Common myeloid progenitor, CD34-positive (primary cell): ENCODE results near the gene RANBP17. TPM values are rescaled to one million over a fixed set of nuclear protein-coding genes. Genes with fewer than 3 reads are reported as not detected.

ENCODE experiments used
- CTCF ChIA-PET: fragments of 350-600 bp; sonication (Branson Sonifier 250); formaldehyde crosslinking; loops from one replicate; lab custom pipeline; 2021; ENCODE audit warnings: antibody characterized with exemption; lab: Charles Lee
- POLR2A ChIA-PET: fragments of 350-600 bp; sonication (Branson Sonifier 250); formaldehyde crosslinking; loops from one replicate; lab custom pipeline; 2021; ENCODE audit warnings: antibody characterized with exemption; lab: Charles Lee
- DNase-seq, 3 donors: peaks; one replicate each; pipeline versions ENCODE4 v3.0.0 to v3.0.0-alpha.2; 2013
- H3K27ac ChIP-seq, 2 experiments: 1 replicate in 1 of 2; 2 replicates in 1 of 2; pipeline ENCODE4 v1.7.0; 2013; ENCODE audit warnings: inconsistent platforms in 2 of 2, low read length in 2 of 2, mild to moderate bottlenecking in 2 of 2, low read depth in 1 of 2, moderate library complexity in 1 of 2; ENCODE audit not compliant: severe bottlenecking in 2 of 2, insufficient read depth in 1 of 2, poor library complexity in 1 of 2
- H3K27me3 ChIP-seq, 5 experiments: replicated peaks in 2 of 5; 1 replicate in 3 of 5; 2 replicates in 2 of 5; pipeline versions ENCODE4 v1.6.1 to v1.7.0; 2013; ENCODE audit warnings: low read length in 4 of 5, mild to moderate bottlenecking in 2 of 5, moderate library complexity in 2 of 5, inconsistent platforms in 1 of 5; ENCODE audit not compliant: insufficient read depth in 5 of 5, control insufficient read depth in 4 of 5
- H3K36me3 ChIP-seq, 4 experiments: 1 replicate in 2 of 4; 2 replicates in 2 of 4; pipeline versions ENCODE4 v1.6.1 to v1.7.0; 2013; ENCODE audit warnings: low read length in 3 of 4, control low read depth in 1 of 4, mild to moderate bottlenecking in 1 of 4; ENCODE audit not compliant: control insufficient read depth in 4 of 4, insufficient read depth in 4 of 4
- H3K4me1 ChIP-seq, 4 experiments: 1 replicate in 3 of 4; 2 replicates in 1 of 4; pipeline versions ENCODE4 v1.6.1 to v1.7.1; 2013; ENCODE audit warnings: low read length in 3 of 4, mild to moderate bottlenecking in 3 of 4, control low read depth in 1 of 4, inconsistent platforms in 1 of 4, moderate library complexity in 1 of 4; ENCODE audit not compliant: control insufficient read depth in 4 of 4, insufficient read depth in 4 of 4; ENCODE audit errors: control extremely low read depth in 1 of 4
- H3K4me3 ChIP-seq, 7 experiments: 1 replicate in 4 of 7; 2 replicates in 3 of 7; pipeline versions ENCODE4 v1.5.1 to v1.7.0; 2013; ENCODE audit warnings: mild to moderate bottlenecking in 7 of 7, low read length in 6 of 7, moderate library complexity in 6 of 7, inconsistent platforms in 2 of 7, low read depth in 2 of 7, control low read depth in 1 of 7; ENCODE audit not compliant: insufficient read depth in 4 of 7, control insufficient read depth in 1 of 7; ENCODE audit errors: extremely low read depth in 1 of 7
- H3K9me3 ChIP-seq, 5 experiments: 1 replicate in 4 of 5; 2 replicates in 1 of 5; pipeline versions ENCODE4 v1.6.1 to v1.7.1; 2013; ENCODE audit warnings: low read length in 4 of 5, mild to moderate bottlenecking in 2 of 5, inconsistent platforms in 1 of 5, low read depth in 1 of 5, moderate library complexity in 1 of 5; ENCODE audit not compliant: control insufficient read depth in 4 of 5, insufficient read depth in 2 of 5; ENCODE audit errors: control extremely low read depth in 1 of 5
- WGBS: methylation state at CpG from one replicate; pipeline ENCODE4 v1.1.5; 2013; ENCODE audit not compliant: insufficient coverage; 5-methylcytosine and 5-hydroxymethylcytosine counted together
- polyA plus RNA-seq: library from polyadenylated mRNA; unstranded; fragments of 120-200 nt; gene quantifications from one replicate; pipeline ENCODE4 v1.2.1, GENCODE V29; 2013

Gene RANBP17
- polyA plus RNA-seq, result 6.6 TPM

GRCh38 chr5:170861917-170862766 lies at the start of gene RANBP17:
Gene RANBP17 (plus strand): TSS chr5:170862018.
- under 1% methylated on average over 68 of the region's 102 CpGs for WGBS
- Histone ChIP-seq H3K4me1 (peaks cover 0 to 10% (median 6%) of the 10 kb centered on the region in 4 experiments), H3K4me3 (peak within 1 kb of the TSS; percentile 50 to 85 (median 75))

GRCh38 chr5:170813231-170813630 lies 48.6 kb upstream of the RANBP17 start:
- CTCF ChIA-PET, result no interaction called here
- H3K27me3 ChIP-seq, result no peaks in the 10 kb centered on the region
- H3K4me3 ChIP-seq, result no peak overlapping the region
- H3K9me3 ChIP-seq, result peaks cover 0 to 2% (median 0%) of the 10 kb centered on the region in 5 experiments
- no peaks in the 10 kb centered on the region for H3K4me1 ChIP-seq
- no peak overlapping the region for H3K27ac ChIP-seq
- WGBS, result 100% methylated on average over 5 of the region's 5 CpGs
- no peaks in the 10 kb centered on the region for H3K36me3 ChIP-seq
- POLR2A ChIA-PET, result no interaction called here
- no peak for DNase-seq

More at GRCh38 chr5:170861917-170862766, at the start of gene RANBP17:
- no peaks in the 10 kb centered on the region for H3K36me3 ChIP-seq
- H3K27me3 ChIP-seq, result peaks cover 0 to 12% (median 4%) of the 10 kb centered on the region in 5 experiments
- H3K27ac ChIP-seq, result no peak within 1 kb of the TSS
- CTCF ChIA-PET, result no interaction called here
- peak; percentile 63 to 80 (median 76) for DNase-seq
- POLR2A ChIA-PET, result no interaction called here
- H3K9me3 ChIP-seq, result peaks cover 3 to 24% (median 9%) of the 10 kb centered on the region in 5 experiments

- CTCF ChIA-PET, result no interaction called here
- H3K9me3 ChIP-seq, result peaks cover 0 to 2% (median 0%) of the 10 kb centered on the region in 5 experiments
- H3K4me3 ChIP-seq, result no peak overlapping the region
- peaks cover 0 to 3% (median 0%) of the 10 kb centered on the region in 5 experiments for H3K27me3 ChIP-seq
- 90% methylated on average over 2 of the region's 3 CpGs for WGBS
- H3K4me1 ChIP-seq, result no peaks in the 10 kb centered on the region
- POLR2A ChIA-PET, result no interaction called here
- no peak overlapping the region for H3K27ac ChIP-seq
- no peaks in the 10 kb centered on the region for H3K36me3 ChIP-seq
- DNase-seq, result no peak
Measured at GRCh38 chr5:170817195-170817594, 44.6 kb upstream of the RANBP17 start.

- no peak overlapping the region for H3K4me3 ChIP-seq
- H3K4me1 ChIP-seq, result no peaks in the 10 kb centered on the region
- H3K27me3 ChIP-seq, result peaks cover 0 to 3% (median 0%) of the 10 kb centered on the region in 5 experiments
- no peak overlapping the region for H3K27ac ChIP-seq
- no peak for DNase-seq
- ChIA-PET POLR2A (no interaction called here), CTCF (interaction anchor here (1.3 kb wide), 1 partner anchor 23 kb away, joined by 3 read pairs; no protein-coding TSS in a partner anchor)
- no peaks in the 10 kb centered on the region for H3K36me3 ChIP-seq
- no CpG with 5 or more reads among the region's 1 CpG for WGBS
- peaks cover 0 to 2% (median 0%) of the 10 kb centered on the region in 5 experiments for H3K9me3 ChIP-seq
Measured at GRCh38 chr5:170818232-170818631, 43.6 kb upstream of the RANBP17 start.

GRCh38 chr5:170819824-170820223 lies 42.0 kb upstream of the RANBP17 start:
- no peak overlapping the region for H3K27ac ChIP-seq
- CTCF ChIA-PET, result interaction anchor here (0.6 kb wide), 1 partner anchor 274 kb away, joined by 3 read pairs; no protein-coding TSS in a partner anchor
- H3K27me3 ChIP-seq, result peaks cover 0 to 5% (median 0%) of the 10 kb centered on the region in 5 experiments
- POLR2A ChIA-PET, result no interaction called here
- H3K9me3 ChIP-seq, result peaks cover 0 to 2% (median 0%) of the 10 kb centered on the region in 5 experiments
- no peaks in the 10 kb centered on the region for H3K4me1 ChIP-seq
- no peaks in the 10 kb centered on the region for H3K36me3 ChIP-seq
- no peak for DNase-seq
- H3K4me3 ChIP-seq, result no peak overlapping the region

- Histone ChIP-seq H3K36me3 (no peaks in the 10 kb centered on the region), H3K9me3 (peaks cover 0 to 8% (median 0%) of the 10 kb centered on the region in 5 experiments), H3K4me3 (no peak overlapping the region), H3K4me1 (no peaks in the 10 kb centered on the region), H3K27me3 (peaks cover 0 to 5% (median 0%) of the 10 kb centered on the region in 5 experiments), H3K27ac (no peak overlapping the region)
- CTCF ChIA-PET, result no interaction called here
- 86% methylated on average over 3 of the region's 4 CpGs for WGBS
- no peak for DNase-seq
- POLR2A ChIA-PET, result no interaction called here
Measured at GRCh38 chr5:170821257-170821800, 40.5 kb upstream of the RANBP17 start.

GRCh38 chr5:170826117-170826516 lies 35.7 kb upstream of the RANBP17 start:
- Histone ChIP-seq H3K4me3 (no peak overlapping the region), H3K36me3 (no peaks in the 10 kb centered on the region), H3K4me1 (no peaks in the 10 kb centered on the region), H3K27me3 (peaks cover 0 to 5% (median 0%) of the 10 kb centered on the region in 5 experiments), H3K27ac (no peak overlapping the region), H3K9me3 (peaks cover 0 to 10% (median 0%) of the 10 kb centered on the region in 5 experiments)
- ChIA-PET CTCF (no interaction called here), POLR2A (no interaction called here)
- no peak for DNase-seq
- WGBS, result 92% methylated on average over 2 of the region's 2 CpGs
